Activated naive CD4-positive, alpha-beta T cell treated with Interleukin-2 at 50 U/mL for 16 hours (primary cell): ENCODE data around the gene SCGB1A1.

Experiments used
- DNase-seq: peaks from one replicate; pipeline ENCODE4 v3.0.0-alpha.2; 2020

The SCGB1A1 gene

DNA sequence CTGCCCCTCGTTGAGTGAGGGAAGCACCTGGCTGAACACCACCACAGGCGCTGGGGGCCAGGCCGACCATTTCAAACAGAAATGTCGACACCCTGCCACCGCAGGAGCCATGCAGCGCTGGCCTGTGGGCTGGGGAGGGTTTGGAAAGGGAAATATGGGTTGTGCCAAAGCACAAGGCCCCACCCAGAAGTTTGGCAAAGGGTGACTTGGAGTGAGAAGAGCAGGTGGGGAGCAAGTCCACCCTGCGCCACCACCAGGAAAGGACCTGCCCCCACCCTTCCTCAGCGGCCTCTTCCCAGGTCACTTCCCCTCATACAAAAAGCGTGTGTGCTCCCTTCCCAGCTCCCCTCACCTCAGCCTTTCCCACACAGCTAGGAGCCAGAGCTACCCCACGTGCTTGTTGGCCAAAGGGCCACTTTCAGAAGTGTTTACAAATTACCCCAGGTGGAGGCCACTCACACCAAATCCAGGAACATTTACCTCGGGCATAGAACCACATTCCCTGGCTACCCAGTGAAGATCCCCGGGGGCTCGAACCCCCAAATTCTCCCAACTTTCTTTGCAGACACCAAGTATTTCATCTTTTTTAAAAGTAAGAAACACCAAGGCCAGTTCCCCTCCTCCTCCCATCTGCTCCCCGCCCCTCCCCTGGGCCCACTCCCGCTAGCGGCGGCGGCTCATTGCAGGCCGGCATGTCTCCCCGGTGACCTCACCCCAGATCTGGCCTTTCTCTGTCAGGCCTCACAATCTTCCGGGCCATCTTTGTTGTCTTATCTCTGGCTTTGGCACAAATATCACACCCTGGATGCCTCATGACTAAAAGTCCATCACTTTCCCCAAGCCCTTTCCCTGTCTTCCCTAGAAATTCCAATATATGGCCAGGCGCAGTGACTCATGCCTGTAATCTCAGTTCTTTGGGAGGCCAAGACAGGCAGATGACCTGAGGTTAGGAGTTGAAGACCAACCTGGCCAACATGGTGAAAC, 20.5 kb upstream of the SCGB1A1 start:
- DNase-seq: no peak

DNA sequence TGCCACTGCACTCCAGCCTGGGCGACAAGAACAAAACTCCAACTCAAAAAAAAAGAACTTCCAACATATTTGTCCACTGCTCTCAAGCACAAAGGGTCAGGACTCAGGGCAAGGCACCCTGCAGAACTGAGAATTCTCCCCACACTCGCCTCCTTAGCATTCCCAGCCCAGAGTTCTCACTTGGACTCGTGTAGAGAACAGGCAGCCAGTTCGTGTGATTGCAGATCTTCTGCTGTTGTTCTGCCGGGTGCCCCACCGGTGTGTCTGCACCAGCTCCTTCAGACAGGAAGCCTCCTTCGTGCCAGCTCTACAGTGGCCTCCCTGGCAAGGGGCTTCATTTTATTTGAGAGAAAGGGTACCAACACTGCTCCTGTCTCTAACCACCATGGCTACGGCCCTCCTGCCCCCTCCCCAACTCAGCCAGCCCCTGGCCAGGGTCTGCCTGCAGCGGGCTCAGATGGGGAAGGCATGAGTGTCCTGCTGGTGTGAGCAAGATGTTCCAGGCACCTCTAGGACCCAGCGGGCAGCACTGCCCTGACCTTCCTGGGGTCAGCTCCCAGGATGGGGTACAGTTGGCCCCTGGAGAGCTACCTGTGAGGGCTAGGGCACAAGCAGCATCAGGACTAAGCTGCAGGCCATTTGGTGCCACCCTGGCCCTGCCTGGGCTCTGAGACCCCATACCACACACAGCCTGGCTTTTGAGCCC, 19.5 kb upstream of the SCGB1A1 start:
- no peak for DNase-seq

DNA sequence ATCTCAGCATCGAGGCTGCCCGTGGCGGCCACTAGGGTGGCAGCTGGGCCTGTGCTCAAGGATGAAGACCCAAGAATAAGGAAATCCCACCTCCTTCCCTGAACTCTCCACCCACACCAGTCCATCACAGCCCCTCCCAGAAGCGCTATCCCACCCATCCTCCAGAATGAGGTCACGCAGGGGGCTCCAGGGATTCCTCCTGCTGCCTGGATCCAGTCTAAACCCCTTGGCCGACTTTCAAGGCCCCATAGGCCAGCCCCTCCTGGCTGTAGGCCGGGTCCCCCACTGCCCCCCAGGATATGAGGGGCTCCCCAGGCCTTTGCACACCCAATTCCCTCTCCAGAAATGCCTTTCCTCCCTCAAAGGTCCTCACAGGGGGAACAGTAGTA, 19.0 kb upstream of the SCGB1A1 start:
- no peak for DNase-seq

DNA sequence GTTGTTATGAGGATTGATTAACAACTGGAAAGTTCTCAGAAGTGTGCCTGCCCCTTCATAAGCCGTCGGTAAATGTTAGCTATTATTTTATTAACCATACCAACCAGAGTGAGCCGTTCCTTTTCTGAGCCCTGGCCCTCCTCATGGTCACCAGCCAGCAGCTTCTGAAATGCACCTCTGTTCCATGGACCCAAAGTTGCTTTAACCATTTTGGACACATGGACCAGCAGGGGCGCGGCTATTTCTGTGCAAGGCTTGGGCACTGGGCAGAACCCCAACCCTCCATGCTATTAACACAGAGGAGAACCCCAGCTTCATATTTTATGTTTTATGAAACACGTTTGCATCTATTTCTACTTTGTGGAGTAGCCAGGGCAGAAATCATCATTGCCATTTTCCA, 18.6 kb upstream of the SCGB1A1 start:
- DNase-seq: no peak

DNA sequence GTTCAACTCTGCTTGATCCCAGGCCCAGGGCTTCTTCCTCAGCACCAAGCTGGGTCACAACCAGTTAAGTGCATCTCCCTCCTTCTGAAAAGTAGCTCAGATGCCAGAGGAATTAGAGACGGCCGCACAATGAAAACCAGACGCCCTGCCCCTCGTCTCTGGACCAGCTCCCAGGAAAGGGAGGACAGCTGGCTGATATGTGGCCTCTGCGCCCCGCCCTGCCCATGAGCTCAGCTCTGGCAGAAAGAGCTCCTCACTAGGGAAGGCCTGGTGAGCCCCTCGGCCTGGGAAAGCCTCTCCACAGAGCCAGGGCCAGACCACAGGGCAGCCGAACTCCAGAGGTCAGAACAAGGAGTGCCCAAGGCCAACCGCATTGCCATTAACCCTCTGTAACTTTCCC, 18.1 kb upstream of the SCGB1A1 start:
- no peak for DNase-seq

DNA sequence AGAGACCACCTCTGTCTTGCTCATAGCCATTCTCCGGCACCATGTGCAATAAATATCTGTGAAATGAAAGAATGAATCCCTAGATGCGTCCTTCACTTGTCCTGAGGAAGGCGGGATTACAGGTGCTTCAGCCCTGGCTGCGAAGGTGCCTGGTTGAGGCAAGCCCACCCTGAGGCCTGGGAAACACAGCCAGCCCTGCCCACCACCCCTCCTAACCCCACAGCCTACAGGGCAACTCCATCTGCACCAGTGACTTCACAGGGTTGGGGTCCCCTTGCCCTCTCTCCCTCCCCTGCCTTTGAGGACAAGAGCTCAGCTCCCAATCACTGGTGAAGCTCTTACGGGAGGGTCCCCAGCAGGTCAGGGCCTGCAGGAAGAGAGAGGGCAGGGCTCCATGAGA, 17.5 kb upstream of the SCGB1A1 start:
- DNase-seq: no peak

DNA sequence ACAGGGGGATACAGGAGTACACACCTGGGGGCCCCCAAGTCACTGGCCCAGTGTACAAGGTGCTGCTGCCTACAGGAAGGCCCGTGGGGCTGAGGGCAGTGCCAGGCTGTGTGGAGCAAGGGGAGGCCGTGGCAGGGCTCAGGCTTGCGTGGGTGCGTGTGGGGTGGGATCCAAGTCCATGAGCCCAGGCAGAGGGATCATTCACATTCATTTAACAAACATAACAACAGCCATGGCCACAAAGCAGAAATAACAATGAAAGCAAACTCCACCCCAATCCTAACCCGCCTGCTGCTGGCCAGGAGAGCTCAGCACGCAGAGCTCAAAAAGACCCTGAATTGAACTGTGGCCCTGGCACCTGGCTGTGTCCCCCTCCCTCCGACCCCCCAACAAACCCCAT, 17.0 kb upstream of the SCGB1A1 start:
- DNase-seq: no peak

DNA sequence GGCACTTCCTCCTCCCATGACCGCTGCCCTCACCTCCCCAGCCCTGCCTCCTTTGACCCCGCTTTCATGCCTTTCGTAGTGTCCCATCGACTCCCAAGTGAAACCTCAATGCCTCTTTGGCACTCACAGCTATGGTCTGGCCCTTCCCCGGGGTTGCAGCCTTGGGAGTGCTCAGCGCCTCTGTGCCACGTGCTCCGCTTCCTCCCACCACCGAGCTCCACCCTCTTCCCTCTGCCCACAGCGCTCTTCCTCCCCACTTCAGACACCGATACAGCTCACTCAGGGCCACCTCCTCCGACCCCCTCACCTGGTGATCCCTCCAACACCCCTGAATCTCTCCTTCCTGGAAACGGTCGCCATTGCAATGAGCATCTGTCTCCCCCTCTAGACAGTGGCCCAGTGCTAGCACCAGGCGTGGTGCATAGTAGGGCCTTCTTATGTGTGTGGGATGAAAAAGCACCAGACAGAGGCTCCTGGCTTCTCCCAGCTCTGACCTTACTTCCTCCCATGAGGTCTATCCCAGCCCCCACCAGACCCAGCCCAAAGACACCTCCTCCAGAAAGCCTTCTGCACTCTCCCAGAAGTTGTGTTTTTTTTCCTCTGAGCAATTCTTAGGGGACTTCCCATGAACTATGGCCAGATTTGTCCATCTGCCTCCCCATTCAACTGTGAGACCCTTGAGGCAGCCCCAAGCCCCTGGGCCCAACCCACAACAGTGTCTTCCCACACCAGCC, 16.4 kb upstream of the SCGB1A1 start:
- DNase-seq: peak; percentile 57

DNA sequence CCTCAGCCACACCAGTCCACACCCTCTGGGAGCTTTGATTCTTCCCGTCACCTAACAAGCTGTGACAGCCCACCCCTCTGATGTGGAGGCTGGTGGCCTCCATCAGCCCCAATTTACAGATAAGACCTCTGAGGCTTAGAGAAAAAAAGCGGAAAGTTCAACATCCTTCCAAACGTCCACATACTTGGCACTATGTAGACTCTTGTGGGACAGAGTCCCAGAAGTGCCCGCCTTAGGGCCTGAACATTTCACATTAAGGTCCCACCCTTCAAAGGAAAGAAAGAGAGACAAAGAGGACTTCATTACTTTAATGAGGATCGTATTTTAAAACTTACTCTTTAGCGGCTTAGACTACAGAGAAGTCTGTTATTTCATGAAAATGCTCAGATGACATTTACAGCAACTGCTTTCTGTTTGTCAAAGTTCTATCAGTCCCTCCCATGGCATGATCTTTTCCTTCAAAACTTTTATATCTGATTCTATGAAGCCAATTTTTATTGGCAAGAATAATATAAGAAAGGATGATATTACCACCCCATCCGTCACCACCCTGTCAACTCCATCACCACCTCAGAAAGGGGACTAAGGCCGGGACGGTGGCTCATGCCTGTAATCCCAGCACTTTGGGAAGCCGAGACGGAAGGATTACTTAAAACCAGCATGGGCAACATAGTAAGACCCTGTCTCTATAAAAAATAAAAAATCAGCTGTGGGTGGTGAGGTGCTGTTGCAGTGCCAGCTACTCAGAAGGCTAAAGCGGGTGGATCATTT, 15.7 kb upstream of the SCGB1A1 start:
- no peak for DNase-seq

DNA sequence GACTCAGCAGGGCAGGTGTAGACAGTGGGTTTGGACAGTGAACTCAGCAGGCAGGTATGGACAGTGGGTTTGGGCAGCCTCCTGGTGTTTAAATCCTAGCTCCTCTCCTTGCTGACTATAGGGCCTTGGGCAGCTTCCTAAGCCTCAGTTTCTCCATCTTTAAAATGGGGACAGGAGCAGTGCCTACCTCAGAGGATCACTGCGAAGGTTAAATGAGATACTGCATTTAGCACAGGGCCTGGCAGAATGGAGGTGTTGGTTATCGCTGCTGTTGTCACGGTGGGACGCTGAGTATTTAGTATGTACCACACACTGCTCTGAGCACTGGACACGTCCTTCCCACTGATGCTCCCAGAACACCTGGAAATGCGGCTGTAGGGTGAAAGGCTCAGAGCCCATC, 14.4 kb upstream of the SCGB1A1 start:
- DNase-seq: no peak

DNA sequence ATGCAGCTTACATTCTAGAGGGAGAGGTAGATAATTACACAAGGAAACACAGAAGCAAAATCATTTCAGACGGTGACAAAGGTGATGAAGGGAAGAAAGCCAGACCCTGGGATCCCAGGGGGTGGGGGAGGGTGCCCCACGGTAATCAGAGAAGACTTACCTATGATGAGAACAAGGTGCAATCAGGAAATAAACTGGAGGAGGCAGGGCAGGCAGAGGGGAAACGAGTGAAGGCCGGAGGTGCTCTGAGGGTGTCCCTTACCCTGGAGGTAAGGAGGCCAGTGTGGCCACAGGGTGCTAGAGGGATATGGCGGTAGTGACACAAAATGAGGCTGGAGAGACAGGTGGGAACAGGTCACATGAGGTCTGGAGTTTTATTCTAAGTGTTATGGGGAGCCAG, 13.9 kb upstream of the SCGB1A1 start:
- DNase-seq: no peak

DNA sequence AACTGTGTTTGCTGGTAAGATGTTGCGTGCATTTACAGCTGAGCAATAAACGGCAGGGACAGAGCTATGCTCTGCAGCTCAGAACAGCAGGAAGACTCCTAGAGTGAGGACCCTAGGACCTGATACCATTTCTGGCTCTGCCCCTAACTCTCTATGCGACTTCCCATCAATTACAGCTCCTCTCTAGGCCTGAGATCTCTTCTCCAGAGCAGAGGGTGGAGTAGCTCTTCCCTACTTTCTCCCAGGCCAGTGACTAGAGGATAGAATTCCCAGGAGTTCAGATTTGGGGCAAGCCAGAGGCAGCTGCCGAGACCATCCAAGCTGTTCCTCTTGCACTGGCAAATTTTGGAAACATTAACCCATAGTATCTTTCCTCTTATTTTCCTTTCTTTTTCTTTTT, 12.8 kb upstream of the SCGB1A1 start:
- no peak for DNase-seq

DNA sequence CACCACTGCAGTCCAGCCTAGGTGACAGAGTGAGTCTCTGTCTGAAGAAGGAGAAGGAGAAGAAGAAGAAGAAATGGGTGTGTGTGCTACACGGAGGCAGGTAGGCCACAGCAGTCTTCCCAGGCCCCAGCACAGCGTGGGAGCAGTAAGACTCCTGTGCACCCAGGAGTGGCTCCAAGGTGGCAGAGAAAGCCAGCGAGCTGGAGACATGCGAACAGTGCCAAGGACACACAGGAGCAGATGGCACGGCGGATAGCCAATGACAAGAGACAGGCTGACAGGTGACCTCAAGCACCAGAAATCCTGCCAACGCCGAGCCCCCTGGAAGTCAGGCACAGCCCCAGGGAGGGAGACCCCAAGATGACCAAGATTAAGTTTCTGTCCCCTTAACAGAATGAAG, 9.0 kb upstream of the SCGB1A1 start:
- DNase-seq: no peak

DNA sequence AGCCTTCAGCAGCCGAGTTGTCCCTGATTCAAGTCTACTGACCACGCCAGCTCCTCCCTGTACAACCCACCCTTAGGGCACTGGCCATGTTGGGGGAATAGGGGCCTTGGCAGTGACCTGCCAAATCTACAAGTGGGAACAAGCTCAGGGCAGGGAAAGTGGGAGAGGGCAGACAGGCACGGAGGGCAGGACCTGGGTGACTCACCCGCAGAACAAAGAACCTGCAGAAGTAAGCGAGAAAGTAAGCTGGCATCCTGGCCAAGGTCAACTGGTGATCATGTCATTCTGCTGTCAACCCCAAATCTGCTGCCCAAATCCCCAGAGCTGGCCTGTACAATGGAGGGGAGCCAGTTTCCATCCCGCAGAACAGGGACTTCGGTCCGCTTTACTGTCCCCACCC, 7.9 kb upstream of the SCGB1A1 start:
- no peak for DNase-seq

DNA sequence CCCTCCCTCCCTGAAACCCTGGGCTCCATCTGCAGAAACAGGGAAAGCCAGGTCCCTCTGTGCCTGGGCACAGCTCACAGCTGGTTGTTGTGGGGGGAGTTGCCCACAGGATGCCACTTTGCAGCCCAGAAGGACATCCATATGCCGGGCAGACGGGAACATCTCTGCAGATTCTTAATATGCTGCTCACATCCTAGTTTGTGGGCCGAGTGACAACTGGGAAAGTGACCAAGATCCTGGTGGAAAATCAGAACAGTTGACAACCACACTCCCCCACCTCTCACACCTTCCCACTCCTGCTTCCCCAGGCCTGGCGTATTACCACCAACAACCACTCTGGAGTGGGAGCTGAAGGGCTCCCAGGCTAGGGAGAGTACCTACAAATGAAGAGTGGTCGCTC, 7.3 kb upstream of the SCGB1A1 start:
- DNase-seq: no peak

DNA sequence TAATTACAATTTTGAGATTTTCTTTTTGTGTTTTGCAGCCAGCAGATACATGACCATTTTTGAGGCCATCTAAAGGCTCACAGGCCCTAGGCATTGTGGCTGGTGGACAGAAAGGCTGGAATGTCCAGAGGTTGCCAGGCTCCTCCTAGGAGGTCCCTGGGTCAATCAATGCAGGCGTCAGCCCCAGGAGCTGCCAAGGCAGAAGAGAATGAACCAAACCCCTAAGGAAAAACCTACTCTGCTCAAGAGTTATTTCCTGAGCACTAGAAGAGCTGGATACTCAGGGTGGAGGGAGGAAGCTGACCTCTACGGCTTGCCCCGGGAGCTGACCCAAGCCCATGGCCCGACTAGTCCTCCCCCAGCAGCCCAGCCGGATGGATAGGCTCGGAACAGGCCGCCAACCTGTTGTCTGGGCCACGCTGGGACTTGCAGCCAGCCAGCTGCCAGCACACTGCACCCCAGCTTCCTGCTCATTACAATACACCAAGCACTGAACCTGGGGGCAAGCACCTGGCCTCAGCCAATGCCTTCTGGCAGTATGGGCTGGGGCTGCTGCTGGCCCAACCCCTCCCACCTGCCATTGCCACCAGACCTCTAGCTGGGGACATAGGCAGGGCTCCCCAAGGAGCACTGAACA, 5.7 kb upstream of the SCGB1A1 start:
- DNase-seq: no peak

DNA sequence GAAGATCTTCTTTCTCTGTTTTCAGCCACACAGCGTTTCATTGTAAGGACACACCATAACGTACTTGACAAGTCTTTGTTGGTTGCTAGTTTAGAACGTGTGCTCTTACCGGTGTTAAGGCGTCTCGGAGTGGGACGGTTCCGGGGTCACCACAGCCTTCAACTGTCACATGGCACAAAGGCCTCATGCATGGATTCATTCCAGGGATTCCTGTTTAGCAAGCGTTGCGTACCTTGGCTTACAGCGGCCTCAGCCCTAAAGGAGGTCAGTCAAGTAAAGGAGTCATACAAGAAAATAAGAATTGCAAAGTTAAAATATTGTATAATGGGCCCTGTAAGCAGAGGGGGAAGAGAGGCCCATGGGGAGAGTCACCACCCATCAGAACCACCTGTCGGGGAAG, 2.2 kb upstream of the SCGB1A1 start:
- no peak for DNase-seq

DNA sequence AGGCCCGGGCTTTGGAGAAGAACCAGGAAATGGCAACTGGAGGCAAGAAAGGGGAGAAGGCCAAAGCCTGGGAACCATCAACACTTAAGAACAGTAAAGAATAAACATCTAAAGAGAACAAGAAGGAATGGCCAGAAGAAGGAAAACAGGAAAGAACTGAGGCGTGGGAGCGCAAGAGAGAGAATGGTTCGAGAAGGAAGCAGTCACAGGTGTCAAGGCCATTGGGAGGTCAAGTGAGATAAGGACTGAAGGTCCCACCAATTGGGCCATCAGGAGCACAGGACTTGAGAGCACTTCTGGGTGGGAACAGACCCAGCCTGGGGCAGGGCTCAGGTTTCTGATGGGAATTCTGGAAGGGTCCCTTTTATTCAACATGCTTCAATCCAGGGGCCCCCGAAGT, 697 bp upstream of the SCGB1A1 start:
- DNase-seq: no peak

DNA sequence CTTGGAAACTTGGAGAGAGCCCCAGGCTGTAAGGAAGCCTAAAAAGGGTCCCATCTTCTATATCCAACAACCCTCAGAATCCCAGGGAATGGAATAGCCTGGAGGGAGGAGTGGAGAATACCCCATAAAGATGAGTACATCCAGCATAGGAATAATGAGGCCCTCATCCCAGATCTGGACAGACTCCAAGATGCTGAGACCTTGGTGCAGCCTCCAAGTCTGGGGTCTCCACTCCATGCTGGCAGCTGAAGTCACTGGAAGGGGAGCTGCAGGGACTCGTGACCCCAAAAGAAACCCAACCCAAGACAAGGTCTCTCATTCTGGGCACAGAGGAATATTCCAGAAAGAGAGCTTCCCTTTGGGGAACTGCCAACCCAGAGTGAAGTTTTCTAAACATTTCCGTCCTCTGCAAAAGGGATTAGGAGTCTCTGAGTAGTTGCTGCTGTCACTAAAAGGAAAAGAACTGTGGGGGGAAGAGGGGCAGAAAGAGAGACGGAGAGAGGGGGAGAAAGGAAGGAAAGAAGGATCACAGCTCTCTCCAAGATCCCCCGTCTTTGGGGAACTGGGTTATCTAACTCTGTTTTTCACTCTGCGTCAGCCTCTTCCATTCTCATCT, 589 bp downstream of the SCGB1A1 start:
- no peak for DNase-seq

DNA sequence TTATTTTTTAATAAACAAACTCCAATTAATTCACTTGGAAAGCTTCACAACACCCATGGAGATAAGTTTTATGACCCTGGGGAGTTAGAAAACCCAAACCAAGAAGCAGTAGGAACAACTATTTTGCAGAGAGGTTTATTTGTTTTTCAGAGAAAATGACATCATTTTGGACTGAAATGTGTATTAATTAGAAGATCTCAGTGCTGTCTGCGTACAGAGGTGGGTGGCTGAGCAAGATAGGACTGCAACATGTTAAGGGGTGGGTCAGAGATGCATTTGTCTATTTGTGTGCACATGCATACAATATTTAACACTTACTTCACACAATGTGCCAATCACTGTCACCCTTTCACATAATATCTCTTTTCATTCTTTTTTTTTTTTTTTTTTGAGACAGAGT, 1.1 kb downstream of the SCGB1A1 start:
- DNase-seq: no peak

DNA sequence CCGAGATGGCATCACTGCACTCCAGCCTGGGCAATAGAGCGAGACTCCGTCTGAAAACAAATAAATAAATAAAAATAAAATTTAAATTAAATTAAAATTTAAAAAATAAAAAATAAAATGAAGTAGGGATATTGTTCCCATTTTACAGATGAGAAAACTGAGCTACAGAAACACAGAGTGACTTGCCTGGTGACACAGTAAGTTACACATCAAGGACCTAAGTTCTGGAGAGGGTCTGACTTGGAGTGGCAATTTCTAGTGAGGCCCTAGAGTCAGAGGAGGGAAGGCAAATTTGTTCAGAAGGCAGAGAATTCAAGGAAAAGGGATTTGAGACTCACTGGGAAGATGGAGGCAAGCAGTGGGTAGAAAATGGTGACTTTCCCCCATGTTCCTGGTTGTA, 2.0 kb downstream of the SCGB1A1 start:
- no peak for DNase-seq

DNA sequence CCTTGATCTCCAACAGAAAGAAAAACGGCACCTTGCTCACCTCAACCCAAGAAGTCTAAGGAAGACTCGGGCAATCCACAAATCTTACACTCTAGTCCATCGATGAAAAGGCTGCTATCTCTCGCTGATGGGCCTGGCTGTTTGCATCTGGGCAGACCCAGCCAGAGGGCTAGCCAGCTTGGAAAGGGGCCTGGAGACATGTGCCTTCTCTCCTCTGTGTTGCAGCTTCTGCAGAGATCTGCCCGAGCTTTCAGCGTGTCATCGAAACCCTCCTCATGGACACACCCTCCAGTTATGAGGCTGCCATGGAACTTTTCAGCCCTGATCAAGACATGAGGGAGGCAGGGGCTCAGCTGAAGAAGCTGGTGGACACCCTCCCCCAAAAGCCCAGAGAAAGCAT, 3.2 kb downstream of the SCGB1A1 start:
- no peak for DNase-seq
